Liver (tissue), 9 donors: ENCODE measurements around the gene TNS3. TPM values are rescaled to one million over a fixed set of nuclear protein-coding genes. Genes with fewer than 3 reads are reported as not detected.

Experiments used
- DNase-seq: peaks from one replicate; pipeline ENCODE4 v3.0.0-alpha.2; 2017; ENCODE audit warnings: low spot score
- H3K27ac ChIP-seq, 2 donors: one replicate each; pipeline ENCODE4 v1.7.0; 2013; ENCODE audit warnings: inconsistent platforms in 2 of 2, low read length in 2 of 2, control low read depth in 1 of 2, low read depth in 1 of 2, mild to moderate bottlenecking in 1 of 2
- H3K27me3 ChIP-seq, 4 donors: one replicate each; pipeline versions ENCODE4 v1.6.1 to v1.7.0; 2013; ENCODE audit warnings: low read length in 3 of 4, inconsistent platforms in 1 of 4, mild to moderate bottlenecking in 1 of 4, moderate library complexity in 1 of 4; ENCODE audit not compliant: control insufficient read depth in 4 of 4, insufficient read depth in 4 of 4
- H3K36me3 ChIP-seq, 4 donors: one replicate each; pipeline versions ENCODE4 v1.6.1 to v1.7.0; 2013; ENCODE audit warnings: low read length in 3 of 4, mild to moderate bottlenecking in 3 of 4, low read depth in 1 of 4, moderate library complexity in 1 of 4; ENCODE audit not compliant: control insufficient read depth in 4 of 4, insufficient read depth in 3 of 4
- H3K4me1 ChIP-seq, 4 donors: one replicate each; pipeline versions ENCODE4 v1.6.1 to v1.7.0; 2013; ENCODE audit warnings: low read length in 3 of 4, mild to moderate bottlenecking in 3 of 4, moderate library complexity in 1 of 4; ENCODE audit not compliant: control insufficient read depth in 4 of 4, insufficient read depth in 4 of 4
- H3K4me3 ChIP-seq, 3 donors: one replicate each; pipeline versions ENCODE4 v1.6.1 to v1.7.0; 2013; ENCODE audit warnings: low read length in 3 of 3, control low read depth in 1 of 3, low read depth in 1 of 3, mild to moderate bottlenecking in 1 of 3
- H3K9ac ChIP-seq, 2 donors: one replicate each; pipeline ENCODE4 v1.7.0; 2013; ENCODE audit warnings: low read length in 2 of 2, mild to moderate bottlenecking in 2 of 2, moderate library complexity in 2 of 2, control low read depth in 1 of 2, low read depth in 1 of 2
- H3K9me3 ChIP-seq, 4 donors: one replicate each; pipeline versions ENCODE4 v1.6.1 to v1.7.0; 2013; ENCODE audit warnings: low read length in 3 of 4; ENCODE audit not compliant: control insufficient read depth in 4 of 4
- EGR1 ChIP-seq, 2 donors: IDR thresholded peaks; 2 replicates each; pipeline ENCODE4 v1.6.1; 2016 to 2018; ENCODE audit warnings: antibody characterized with exemption in 2 of 2, low read depth in 2 of 2
- FOXA1 ChIP-seq: IDR thresholded peaks from 2 replicates; pipeline ENCODE4 v1.6.1; 2016; ENCODE audit warnings: antibody characterized with exemption
- HNF4G ChIP-seq: IDR thresholded peaks from 2 replicates; pipeline ENCODE4 v1.6.1; 2016; ENCODE audit warnings: antibody characterized with exemption
- RAD21 ChIP-seq, 2 donors: IDR thresholded peaks; 2 replicates each; pipeline ENCODE4 v1.6.1; 2016; ENCODE audit warnings: antibody characterized with exemption in 2 of 2, mild to moderate bottlenecking in 2 of 2
- RXRA ChIP-seq, 2 donors: IDR thresholded peaks; 2 replicates each; pipeline ENCODE4 v1.6.1; 2017 to 2018; ENCODE audit warnings: antibody characterized with exemption in 2 of 2, mild to moderate bottlenecking in 1 of 2
- SP1 ChIP-seq: IDR thresholded peaks from 2 replicates; pipeline ENCODE4 v1.6.1; 2018; ENCODE audit warnings: antibody characterized with exemption, mild to moderate bottlenecking
- TAF1 ChIP-seq: conservative IDR thresholded peaks from 2 replicates; pipeline ENCODE4 v1.6.1; 2016; ENCODE audit warnings: antibody characterized with exemption, mild to moderate bottlenecking
- YY1 ChIP-seq: IDR thresholded peaks from 2 replicates; pipeline ENCODE4 v1.6.1; 2016; ENCODE audit warnings: antibody characterized with exemption, mild to moderate bottlenecking
- WGBS: extraction: QIAGEN DNeasy Blood & Tissue Kit; methylation state at CpG from one replicate; pipeline ENCODE4 v1.1.7; 2013; 5-methylcytosine and 5-hydroxymethylcytosine counted together
- polyA plus RNA-seq, 2 donors: library from polyadenylated mRNA; stranded (reverse) in 1 of 2; unstranded in 1 of 2; fragments of 200-250 nt in 1 of 2; fragments of >200 nt in 1 of 2; fragmentation: Nextera tagmentation in 1 of 2; extraction: Ambion mirVana in 1 of 2; gene quantifications; one replicate each; pipeline versions ENCODE4 v1.2.1 to v1.2.3, GENCODE V29; 2013 to 2015
- total RNA-seq, 2 donors: library from RNA; depleted of rRNA; stranded (reverse); fragments of >200 nt; gene quantifications; one replicate each; pipeline ENCODE4 v1.2.3, GENCODE V29; 2014
- TF ChIP-seq, protein P1 (sequence below): IDR thresholded peaks from 2 replicates; pipeline ENCODE4 v1.6.1; 2016; ENCODE audit warnings: antibody characterized with exemption
- TF ChIP-seq, protein P2 (sequence below): IDR thresholded peaks from 2 replicates; pipeline ENCODE4 v1.6.1; 2016; ENCODE audit warnings: antibody characterized with exemption, mild to moderate bottlenecking
- TF ChIP-seq, protein P3 (sequence below): IDR thresholded peaks from 2 replicates; pipeline ENCODE4 v1.6.1; 2016; ENCODE audit warnings: antibody characterized with exemption
- TF ChIP-seq, protein P4 (sequence below): fragments of 150-350 bp; IDR thresholded peaks from 2 replicates; pipeline ENCODE4 v1.5.1; 2017; ENCODE audit warnings: improper control_type of control experiment, low read depth, low read length; ENCODE audit not compliant: missing input control
- donor health status: healthy.
- donor health status: healthy.
- donor health status: healthy.
- donor health status: healthy.
- donor health status: healthy.

The TNS3 gene
- total and polyA plus RNA-seq, 4 donors: 16.8 to 100 (median 29.5) TPM

DNA sequence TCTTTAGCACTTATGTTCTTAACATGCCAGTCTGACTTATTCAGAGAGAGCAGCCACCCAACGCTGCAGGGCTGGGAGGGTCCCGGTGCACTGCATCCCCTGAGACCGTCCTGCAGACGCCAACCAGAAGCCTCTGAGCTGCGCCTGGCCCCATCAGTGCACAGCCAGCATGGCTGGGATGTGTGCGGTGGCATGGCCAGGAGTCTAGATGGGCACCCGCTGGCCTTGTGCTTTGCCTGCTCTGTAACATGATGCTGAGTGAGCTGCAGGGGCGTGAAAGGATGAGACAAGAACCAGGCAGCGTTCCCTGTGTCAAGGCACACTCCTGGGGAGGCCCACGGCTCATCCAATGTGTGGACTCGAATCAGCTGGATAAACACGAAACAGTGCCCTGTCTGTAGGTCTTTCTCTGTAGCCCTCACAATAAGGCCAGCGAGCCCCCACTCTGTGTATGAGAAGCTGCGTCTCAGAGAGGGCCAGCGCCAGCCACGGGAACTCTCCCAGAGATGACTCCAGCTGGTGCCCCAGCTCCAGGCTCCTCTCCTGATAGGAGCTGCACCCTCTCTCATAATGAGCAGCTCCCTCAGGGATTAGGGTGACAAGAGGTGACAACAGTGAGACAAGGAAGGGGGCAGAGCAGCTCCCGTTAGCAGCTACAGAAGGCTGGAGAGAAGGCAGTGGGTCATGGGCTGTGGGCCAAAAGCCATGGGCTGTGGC lies 96.8 kb downstream of the TNS3 start:
- peak overlapping the region in 1 of 2 donors; percentile 25 for H3K9ac ChIP-seq
- DNase-seq: no peak
- H3K9me3 ChIP-seq: no peaks in the 10 kb centered on the region
- H3K27me3 ChIP-seq: no peaks in the 10 kb centered on the region
- 83% methylated on average over 17 of the region's 17 CpGs for WGBS
- H3K4me1 ChIP-seq: peaks cover 18 to 53% (median 35%) of the 10 kb centered on the region in 4 donors
- H3K27ac ChIP-seq: peak overlapping the region; percentile 80 to 83
- no peaks in the 10 kb centered on the region for H3K36me3 ChIP-seq
- TF ChIP-seq FOXA1 (no peak), HNF4G (no peak), EGR1 (IDR thresholded peaks at IDR 0.05; ENCODE audit: low read depth in 2 of 2) (no peak), RXRA (IDR thresholded peaks at IDR 0.05) (no peak), SP1 (no peak), RAD21 (IDR thresholded peaks at IDR 0.05) (no peak), TAF1 (no peak)
- TF ChIP-seq, protein P1, sequence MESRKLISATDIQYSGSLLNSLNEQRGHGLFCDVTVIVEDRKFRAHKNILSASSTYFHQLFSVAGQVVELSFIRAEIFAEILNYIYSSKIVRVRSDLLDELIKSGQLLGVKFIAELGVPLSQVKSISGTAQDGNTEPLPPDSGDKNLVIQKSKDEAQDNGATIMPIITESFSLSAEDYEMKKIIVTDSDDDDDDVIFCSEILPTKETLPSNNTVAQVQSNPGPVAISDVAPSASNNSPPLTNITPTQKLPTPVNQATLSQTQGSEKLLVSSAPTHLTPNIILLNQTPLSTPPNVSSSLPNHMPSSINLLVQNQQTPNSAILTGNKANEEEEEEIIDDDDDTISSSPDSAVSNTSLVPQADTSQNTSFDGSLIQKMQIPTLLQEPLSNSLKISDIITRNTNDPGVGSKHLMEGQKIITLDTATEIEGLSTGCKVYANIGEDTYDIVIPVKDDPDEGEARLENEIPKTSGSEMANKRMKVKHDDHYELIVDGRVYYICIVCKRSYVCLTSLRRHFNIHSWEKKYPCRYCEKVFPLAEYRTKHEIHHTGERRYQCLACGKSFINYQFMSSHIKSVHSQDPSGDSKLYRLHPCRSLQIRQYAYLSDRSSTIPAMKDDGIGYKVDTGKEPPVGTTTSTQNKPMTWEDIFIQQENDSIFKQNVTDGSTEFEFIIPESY: no peak
- TF ChIP-seq, protein P2, sequence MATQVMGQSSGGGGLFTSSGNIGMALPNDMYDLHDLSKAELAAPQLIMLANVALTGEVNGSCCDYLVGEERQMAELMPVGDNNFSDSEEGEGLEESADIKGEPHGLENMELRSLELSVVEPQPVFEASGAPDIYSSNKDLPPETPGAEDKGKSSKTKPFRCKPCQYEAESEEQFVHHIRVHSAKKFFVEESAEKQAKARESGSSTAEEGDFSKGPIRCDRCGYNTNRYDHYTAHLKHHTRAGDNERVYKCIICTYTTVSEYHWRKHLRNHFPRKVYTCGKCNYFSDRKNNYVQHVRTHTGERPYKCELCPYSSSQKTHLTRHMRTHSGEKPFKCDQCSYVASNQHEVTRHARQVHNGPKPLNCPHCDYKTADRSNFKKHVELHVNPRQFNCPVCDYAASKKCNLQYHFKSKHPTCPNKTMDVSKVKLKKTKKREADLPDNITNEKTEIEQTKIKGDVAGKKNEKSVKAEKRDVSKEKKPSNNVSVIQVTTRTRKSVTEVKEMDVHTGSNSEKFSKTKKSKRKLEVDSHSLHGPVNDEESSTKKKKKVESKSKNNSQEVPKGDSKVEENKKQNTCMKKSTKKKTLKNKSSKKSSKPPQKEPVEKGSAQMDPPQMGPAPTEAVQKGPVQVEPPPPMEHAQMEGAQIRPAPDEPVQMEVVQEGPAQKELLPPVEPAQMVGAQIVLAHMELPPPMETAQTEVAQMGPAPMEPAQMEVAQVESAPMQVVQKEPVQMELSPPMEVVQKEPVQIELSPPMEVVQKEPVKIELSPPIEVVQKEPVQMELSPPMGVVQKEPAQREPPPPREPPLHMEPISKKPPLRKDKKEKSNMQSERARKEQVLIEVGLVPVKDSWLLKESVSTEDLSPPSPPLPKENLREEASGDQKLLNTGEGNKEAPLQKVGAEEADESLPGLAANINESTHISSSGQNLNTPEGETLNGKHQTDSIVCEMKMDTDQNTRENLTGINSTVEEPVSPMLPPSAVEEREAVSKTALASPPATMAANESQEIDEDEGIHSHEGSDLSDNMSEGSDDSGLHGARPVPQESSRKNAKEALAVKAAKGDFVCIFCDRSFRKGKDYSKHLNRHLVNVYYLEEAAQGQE: no peak
- TF ChIP-seq, protein P3, sequence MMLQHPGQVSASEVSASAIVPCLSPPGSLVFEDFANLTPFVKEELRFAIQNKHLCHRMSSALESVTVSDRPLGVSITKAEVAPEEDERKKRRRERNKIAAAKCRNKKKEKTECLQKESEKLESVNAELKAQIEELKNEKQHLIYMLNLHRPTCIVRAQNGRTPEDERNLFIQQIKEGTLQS: no peak
- H3K4me3 ChIP-seq: no peak overlapping the region

DNA sequence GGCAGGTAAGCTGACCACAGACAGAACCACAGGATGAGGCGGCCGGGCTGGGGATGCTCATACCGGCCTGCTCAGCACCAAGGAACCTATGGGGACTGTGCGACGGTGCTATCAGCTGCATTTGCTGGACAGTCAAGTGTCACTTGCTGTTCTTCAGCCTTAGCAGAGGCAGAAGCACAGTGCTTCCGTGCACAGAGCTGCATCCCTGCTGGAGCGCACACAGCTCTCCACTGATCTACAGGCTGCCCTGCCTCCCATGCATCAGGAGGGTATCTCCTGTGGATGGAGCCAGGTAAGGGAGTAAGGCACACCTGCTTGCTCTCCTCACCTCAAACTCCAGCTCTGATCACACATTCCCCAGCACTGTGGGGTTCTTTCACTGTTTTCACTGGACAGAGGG lies 97.5 kb downstream of the TNS3 start:
- H3K4me1 ChIP-seq: peaks cover 20 to 59% (median 39%) of the 10 kb centered on the region in 4 donors
- no peaks in the 10 kb centered on the region for H3K27me3 ChIP-seq
- H3K27ac ChIP-seq: peak overlapping the region; percentile 80 to 83
- TF ChIP-seq, protein P4, sequence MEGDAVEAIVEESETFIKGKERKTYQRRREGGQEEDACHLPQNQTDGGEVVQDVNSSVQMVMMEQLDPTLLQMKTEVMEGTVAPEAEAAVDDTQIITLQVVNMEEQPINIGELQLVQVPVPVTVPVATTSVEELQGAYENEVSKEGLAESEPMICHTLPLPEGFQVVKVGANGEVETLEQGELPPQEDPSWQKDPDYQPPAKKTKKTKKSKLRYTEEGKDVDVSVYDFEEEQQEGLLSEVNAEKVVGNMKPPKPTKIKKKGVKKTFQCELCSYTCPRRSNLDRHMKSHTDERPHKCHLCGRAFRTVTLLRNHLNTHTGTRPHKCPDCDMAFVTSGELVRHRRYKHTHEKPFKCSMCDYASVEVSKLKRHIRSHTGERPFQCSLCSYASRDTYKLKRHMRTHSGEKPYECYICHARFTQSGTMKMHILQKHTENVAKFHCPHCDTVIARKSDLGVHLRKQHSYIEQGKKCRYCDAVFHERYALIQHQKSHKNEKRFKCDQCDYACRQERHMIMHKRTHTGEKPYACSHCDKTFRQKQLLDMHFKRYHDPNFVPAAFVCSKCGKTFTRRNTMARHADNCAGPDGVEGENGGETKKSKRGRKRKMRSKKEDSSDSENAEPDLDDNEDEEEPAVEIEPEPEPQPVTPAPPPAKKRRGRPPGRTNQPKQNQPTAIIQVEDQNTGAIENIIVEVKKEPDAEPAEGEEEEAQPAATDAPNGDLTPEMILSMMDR: no peak
- TF ChIP-seq YY1: no peak
- H3K9me3 ChIP-seq: no peaks in the 10 kb centered on the region
- no peak overlapping the region for H3K9ac ChIP-seq
- DNase-seq: no peak
- no peak overlapping the region for H3K4me3 ChIP-seq
- WGBS: 90% methylated on average over 7 of the region's 7 CpGs
- H3K36me3 ChIP-seq: no peaks in the 10 kb centered on the region
